Caco-2 (cell line): ENCODE data around the gene SNAPC2. TPM values are rescaled to one million over a fixed set of nuclear protein-coding genes. Genes with fewer than 3 reads are reported as not detected.

ENCODE experiments used
- BruUV-seq: library from RNA; stranded (reverse); fragments of 400-500 nt; replicated peaks from 2 replicates; lab custom pipeline; 2021; lab: Mats Ljungman, UMichigan
- CTCF ChIA-PET: fragments of 300-600 bp; sonication (Branson Sonifier 250); formaldehyde crosslinking; loops from one replicate; lab custom pipeline; 2022; ENCODE audit warnings: antibody characterized with exemption; lab: Charles Lee
- POLR2A ChIA-PET: fragments of 300-600 bp; sonication (Branson Sonifier 250); formaldehyde crosslinking; loops from one replicate; lab custom pipeline; 2022; ENCODE audit warnings: antibody characterized with exemption; lab: Charles Lee
- DNase-seq, 2 experiments: peaks; one replicate each; pipeline versions ENCODE4 v3.0.0 to v3.0.0-alpha.2; 2020 to 2022
- H3K27me3 ChIP-seq: replicated peaks from 2 replicates; pipeline ENCODE4 v1.6.0; 2011; ENCODE audit warnings: low read length; ENCODE audit not compliant: control insufficient read depth, insufficient read depth
- H3K36me3 ChIP-seq: 2 replicates; pipeline ENCODE4 v1.5.1; 2011; ENCODE audit warnings: low read length; ENCODE audit not compliant: control insufficient read depth, insufficient read depth
- H3K4me1 ChIP-seq: fragments of 250-450 bp; sonication (Bioruptor Pico); 2 replicates; pipeline ENCODE4 v1.5.1; 2020; ENCODE audit warnings: mild to moderate bottlenecking
- H3K4me3 ChIP-seq: 2 replicates; pipeline ENCODE4 v1.5.1; 2011; ENCODE audit warnings: low read depth, mild to moderate bottlenecking, control low read depth, low read length
- H3K9me3 ChIP-seq: fragments of 250-450 bp; sonication (Bioruptor Pico); 2 replicates; pipeline ENCODE4 v1.5.1; 2020; ENCODE audit warnings: mild to moderate bottlenecking, moderate library complexity
- H3K27ac Mint-ChIP-seq: one replicate; pipeline ENCODE4 v1.8.0; 2022; ENCODE audit warnings: mixed read lengths; ENCODE audit not compliant: unreplicated experiment
- H3K27me3 Mint-ChIP-seq: one replicate; pipeline ENCODE4 v1.8.0; 2022; ENCODE audit warnings: mixed read lengths; ENCODE audit not compliant: insufficient read depth, unreplicated experiment
- H3K36me3 Mint-ChIP-seq: one replicate; pipeline ENCODE4 v1.8.0; 2022; ENCODE audit warnings: mild to moderate bottlenecking, mixed read lengths; ENCODE audit not compliant: insufficient read depth, unreplicated experiment
- H3K4me1 Mint-ChIP-seq: one replicate; pipeline ENCODE4 v1.8.0; 2022; ENCODE audit warnings: low read depth, mixed read lengths; ENCODE audit not compliant: unreplicated experiment
- H3K4me3 Mint-ChIP-seq: one replicate; pipeline ENCODE4 v1.8.0; 2022; ENCODE audit warnings: mild to moderate bottlenecking, moderate library complexity, mixed read lengths; ENCODE audit not compliant: unreplicated experiment
- H3K9me3 Mint-ChIP-seq: one replicate; pipeline ENCODE4 v1.8.0; 2022; ENCODE audit warnings: mixed read lengths; ENCODE audit not compliant: unreplicated experiment
- intact Hi-C: fragments of 100-400 bp; cut with micrococcal nuclease; formaldehyde crosslinking; loops from one replicate; pipeline ENCODE4 v1.10.0; 2022; ENCODE audit not compliant: unreplicated experiment
- total RNA-seq: library from RNA; stranded (reverse); gene quantifications from 2 replicates; pipeline ENCODE4 v1.2.3, GENCODE V29; 2022
- TF ChIP-seq, protein P1 (sequence below), 2 experiments: fragments of 200-600 bp in 1 of 2; IDR thresholded peaks; 1 replicate in 1 of 2; 2 replicates in 1 of 2; pipeline versions ENCODE4 v1.5.1 to v1.8.0; 2011 to 2022; ENCODE audit warnings: antibody characterized with exemption in 1 of 2, control low read depth in 1 of 2, inconsistent platforms in 1 of 2, low read depth in 1 of 2, low read length in 1 of 2, mild to moderate bottlenecking in 1 of 2, moderate library complexity in 1 of 2; ENCODE audit not compliant: insufficient read depth in 1 of 2, severe bottlenecking in 1 of 2, unreplicated experiment in 1 of 2

The SNAPC2 gene
- total RNA-seq, 1 experiment from 2014 or later: 10.4 TPM

DNA sequence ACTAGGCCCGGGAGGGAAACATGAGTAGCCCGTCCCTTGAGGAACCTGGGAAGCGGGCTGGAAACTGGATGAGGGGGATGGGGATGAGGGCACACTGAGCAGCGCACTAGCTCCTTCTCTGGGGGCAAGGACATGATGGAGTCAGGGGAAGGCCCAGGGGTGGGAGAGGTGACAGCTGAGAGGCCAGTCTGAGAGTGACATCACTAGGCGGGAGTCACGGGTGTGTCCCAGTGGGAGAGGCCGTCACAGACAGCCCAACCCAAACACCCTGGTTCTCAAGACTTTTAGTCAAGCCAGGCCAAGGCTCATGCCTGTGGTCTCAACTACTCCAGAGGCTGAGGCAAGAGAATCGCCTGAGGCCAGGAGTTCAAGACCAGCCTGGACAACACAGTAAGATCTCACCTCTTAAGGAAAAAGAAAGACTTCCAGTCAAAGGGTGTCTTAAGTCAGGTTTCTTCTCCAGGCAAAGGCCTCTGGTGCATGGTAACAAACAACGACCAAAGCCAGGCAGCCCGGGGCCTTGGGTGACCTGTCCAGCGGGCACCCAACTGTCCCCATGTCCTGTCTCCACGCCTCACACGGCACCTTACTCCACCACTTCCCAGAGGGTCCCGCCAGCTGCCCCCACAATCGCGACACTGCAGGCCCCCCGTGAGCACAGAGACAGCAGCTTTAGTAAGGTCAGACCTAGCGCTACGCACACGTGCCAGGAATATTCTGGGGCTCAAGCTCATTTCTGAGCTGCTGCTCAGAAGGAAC, 48.8 kb downstream of the SNAPC2 start:
- TF ChIP-seq, protein P1, sequence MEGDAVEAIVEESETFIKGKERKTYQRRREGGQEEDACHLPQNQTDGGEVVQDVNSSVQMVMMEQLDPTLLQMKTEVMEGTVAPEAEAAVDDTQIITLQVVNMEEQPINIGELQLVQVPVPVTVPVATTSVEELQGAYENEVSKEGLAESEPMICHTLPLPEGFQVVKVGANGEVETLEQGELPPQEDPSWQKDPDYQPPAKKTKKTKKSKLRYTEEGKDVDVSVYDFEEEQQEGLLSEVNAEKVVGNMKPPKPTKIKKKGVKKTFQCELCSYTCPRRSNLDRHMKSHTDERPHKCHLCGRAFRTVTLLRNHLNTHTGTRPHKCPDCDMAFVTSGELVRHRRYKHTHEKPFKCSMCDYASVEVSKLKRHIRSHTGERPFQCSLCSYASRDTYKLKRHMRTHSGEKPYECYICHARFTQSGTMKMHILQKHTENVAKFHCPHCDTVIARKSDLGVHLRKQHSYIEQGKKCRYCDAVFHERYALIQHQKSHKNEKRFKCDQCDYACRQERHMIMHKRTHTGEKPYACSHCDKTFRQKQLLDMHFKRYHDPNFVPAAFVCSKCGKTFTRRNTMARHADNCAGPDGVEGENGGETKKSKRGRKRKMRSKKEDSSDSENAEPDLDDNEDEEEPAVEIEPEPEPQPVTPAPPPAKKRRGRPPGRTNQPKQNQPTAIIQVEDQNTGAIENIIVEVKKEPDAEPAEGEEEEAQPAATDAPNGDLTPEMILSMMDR (IDR thresholded peaks at IDR 0.05; ENCODE audit: insufficient read depth in 1 of 2, low read depth in 1 of 2, low read length in 1 of 2, severe bottlenecking in 1 of 2, unreplicated experiment in 1 of 2): no peak
- Mint-ChIP-seq H3K27ac (no peak overlapping the region), H3K4me1 (no peaks in the 10 kb centered on the region), H3K9me3 (no peaks in the 10 kb centered on the region), H3K4me3 (no peak overlapping the region), H3K36me3 (peaks cover 78% of the 10 kb centered on the region), H3K27me3 (no peaks in the 10 kb centered on the region)
- BruUV-seq: no TSS peak
- Histone ChIP-seq H3K27me3 (no peaks in the 10 kb centered on the region), H3K36me3 (peaks cover 1% of the 10 kb centered on the region; the same call in 1 of the 2 replicates), H3K9me3 (no peaks in the 10 kb centered on the region), H3K4me1 (0 out of 2 replicates have a peak, but pooled peaks cover 3% of the 10 kb centered on the region), H3K4me3 (no peak overlapping the region)
- ChIA-PET POLR2A (no interaction called here), CTCF (no interaction called here)
- intact Hi-C loops: no loop called here
- DNase-seq: no peak

DNA sequence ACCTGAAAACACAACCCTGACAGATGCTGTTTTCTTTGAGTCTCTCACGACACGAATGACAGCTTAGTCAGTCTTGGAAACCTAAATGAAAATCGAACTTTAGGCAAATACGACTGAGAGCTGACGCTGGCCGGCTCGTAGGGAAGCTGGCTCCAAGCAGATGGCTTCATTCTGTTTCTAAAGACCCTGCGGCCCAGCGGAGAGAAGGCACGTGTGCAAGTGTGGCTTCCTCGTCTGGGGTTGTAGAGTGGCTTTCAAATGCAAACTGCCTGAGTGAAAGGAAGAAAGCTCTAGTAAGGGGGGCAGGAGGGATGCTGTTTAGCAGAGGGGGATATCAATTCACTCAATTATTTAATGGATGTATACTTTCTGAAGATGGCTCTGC, 49.4 kb downstream of the SNAPC2 start:
- H3K4me1 ChIP-seq: 0 out of 2 replicates have a peak, but pooled peaks cover 3% of the 10 kb centered on the region
- ChIA-PET POLR2A (no interaction called here), CTCF (no interaction called here)
- no peak overlapping the region for H3K27ac Mint-ChIP-seq
- no peaks in the 10 kb centered on the region for H3K9me3 ChIP-seq
- no peaks in the 10 kb centered on the region for H3K4me1 Mint-ChIP-seq
- no peak for DNase-seq
- H3K4me3 ChIP-seq: no peak overlapping the region
- no peaks in the 10 kb centered on the region for H3K9me3 Mint-ChIP-seq
- H3K36me3 ChIP-seq: peaks cover 1% of the 10 kb centered on the region; the same call in 1 of the 2 replicates
- no peak overlapping the region for H3K4me3 Mint-ChIP-seq
- TF ChIP-seq, protein P1 (IDR thresholded peaks at IDR 0.05; ENCODE audit: insufficient read depth in 1 of 2, low read depth in 1 of 2, low read length in 1 of 2, severe bottlenecking in 1 of 2, unreplicated experiment in 1 of 2): no peak
- H3K27me3 ChIP-seq: no peaks in the 10 kb centered on the region
- BruUV-seq: no TSS peak
- intact Hi-C loops: no loop called here
- H3K27me3 Mint-ChIP-seq: no peaks in the 10 kb centered on the region
- H3K36me3 Mint-ChIP-seq: peaks cover 79% of the 10 kb centered on the region

DNA sequence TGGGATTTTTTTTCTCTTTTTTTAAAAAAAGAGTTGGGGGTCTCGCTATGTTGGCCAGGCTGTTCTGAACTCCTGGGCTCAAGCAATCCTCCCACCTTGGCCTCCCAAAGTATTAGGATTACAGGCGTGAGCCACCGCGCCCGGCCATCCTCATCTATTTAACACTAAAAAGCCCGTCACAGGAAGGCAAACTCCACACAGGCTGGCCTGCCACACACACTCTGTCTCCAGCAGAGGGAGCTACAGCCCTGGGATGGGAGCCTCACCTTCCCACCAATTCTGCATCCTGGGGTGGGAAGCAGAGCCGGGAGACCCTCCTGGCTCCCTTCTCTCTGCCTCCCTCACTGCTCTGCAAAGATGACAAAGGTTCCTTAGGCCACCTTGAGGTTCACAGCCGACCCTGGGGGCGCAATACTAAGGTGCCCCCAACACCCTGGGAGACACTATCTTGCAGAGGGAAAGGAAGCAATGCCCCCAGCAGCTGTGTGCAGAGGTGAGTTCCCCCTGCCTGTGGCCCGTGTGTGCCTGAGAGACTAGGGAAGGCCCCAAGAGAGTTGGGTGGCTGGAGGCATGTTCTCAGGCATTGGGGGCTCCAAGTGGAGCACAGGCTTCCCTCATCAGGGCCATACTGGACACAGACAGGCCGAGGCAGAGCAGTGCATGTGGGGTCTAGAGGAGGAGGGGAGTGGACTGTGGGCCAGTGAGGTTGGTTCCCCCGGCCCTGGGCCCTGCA, 50.7 kb downstream of the SNAPC2 start:
- Mint-ChIP-seq H3K9me3 (no peaks in the 10 kb centered on the region), H3K4me3 (no peak overlapping the region), H3K27me3 (no peaks in the 10 kb centered on the region), H3K36me3 (peaks cover 80% of the 10 kb centered on the region), H3K4me1 (no peaks in the 10 kb centered on the region), H3K27ac (no peak overlapping the region)
- no peaks in the 10 kb centered on the region for H3K9me3 ChIP-seq
- no TSS peak for BruUV-seq
- TF ChIP-seq, protein P1 (IDR thresholded peaks at IDR 0.05; ENCODE audit: insufficient read depth in 1 of 2, low read depth in 1 of 2, low read length in 1 of 2, severe bottlenecking in 1 of 2, unreplicated experiment in 1 of 2): peak; percentile 39 to 82
- ChIA-PET CTCF (interaction anchor here (0.6 to 1.5 kb wide), 6 partner anchors 27 to 872 kb away, joined by 3 to 10 read pairs (median 4); partner anchors contain the start of genes ELAVL1, SNAPC2 and TIMM44), POLR2A (no interaction called here)
- H3K36me3 ChIP-seq: peaks cover 1% of the 10 kb centered on the region; the same call in 1 of the 2 replicates
- intact Hi-C loops: no loop called here
- no peak overlapping the region for H3K4me3 ChIP-seq
- H3K27me3 ChIP-seq: no peaks in the 10 kb centered on the region
- DNase-seq: peak; percentile 51 to 68
- H3K4me1 ChIP-seq: no peaks in the 10 kb centered on the region
